ENCODE measurements around the gene UFD1. TPM values are rescaled to one million over a fixed set of nuclear protein-coding genes. Genes with fewer than 3 reads are reported as not detected.
A peak's percentile ranks its signal among the peaks of the same experiment; 100 is the strongest.

The UFD1 gene
- total and polyA plus RNA-seq, 2 of the 13 experiments (the other 11 are each of a cell fraction or from before 2014, with no cell fraction given) = 47.9 to 51.1 TPM

DNA sequence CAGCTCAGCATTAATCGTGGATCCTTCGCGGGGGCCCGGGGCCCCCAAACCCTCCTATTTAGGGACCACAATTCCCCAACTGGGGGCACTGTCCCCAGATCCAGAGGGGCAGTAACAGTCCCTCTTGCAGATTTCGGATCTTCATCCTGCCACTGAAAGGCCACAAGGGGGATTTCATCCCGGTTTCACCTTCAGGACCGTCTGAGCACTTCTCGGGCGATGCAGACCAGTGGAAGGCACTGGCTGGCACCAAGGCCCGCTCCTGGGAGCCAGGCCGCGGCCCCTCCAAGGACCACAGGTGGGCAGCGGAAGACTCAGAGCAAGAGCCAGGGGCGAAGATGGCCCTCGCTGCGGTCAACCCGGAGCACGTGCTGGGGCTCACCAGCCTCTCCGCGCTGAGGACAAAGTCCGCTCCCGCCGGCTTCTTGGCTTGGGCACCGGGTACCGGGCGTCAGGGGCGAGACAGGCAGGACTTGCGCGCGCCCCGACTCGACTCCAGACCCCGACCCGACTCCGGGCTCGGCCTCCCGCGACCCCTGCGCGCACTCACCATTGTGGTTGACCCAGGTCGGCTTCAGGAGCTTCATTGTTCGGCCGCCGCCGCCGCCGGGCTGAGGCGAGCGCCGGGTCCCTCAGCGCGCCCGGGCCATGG, 48.0 kb downstream of the UFD1 start (continued):
- TF ChIP-seq, protein P1, sequence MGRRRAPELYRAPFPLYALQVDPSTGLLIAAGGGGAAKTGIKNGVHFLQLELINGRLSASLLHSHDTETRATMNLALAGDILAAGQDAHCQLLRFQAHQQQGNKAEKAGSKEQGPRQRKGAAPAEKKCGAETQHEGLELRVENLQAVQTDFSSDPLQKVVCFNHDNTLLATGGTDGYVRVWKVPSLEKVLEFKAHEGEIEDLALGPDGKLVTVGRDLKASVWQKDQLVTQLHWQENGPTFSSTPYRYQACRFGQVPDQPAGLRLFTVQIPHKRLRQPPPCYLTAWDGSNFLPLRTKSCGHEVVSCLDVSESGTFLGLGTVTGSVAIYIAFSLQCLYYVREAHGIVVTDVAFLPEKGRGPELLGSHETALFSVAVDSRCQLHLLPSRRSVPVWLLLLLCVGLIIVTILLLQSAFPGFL (CRISPR knock-in tag; IDR thresholded peaks at IDR 0.05) = no peak
- TF ChIP-seq, protein P2, sequence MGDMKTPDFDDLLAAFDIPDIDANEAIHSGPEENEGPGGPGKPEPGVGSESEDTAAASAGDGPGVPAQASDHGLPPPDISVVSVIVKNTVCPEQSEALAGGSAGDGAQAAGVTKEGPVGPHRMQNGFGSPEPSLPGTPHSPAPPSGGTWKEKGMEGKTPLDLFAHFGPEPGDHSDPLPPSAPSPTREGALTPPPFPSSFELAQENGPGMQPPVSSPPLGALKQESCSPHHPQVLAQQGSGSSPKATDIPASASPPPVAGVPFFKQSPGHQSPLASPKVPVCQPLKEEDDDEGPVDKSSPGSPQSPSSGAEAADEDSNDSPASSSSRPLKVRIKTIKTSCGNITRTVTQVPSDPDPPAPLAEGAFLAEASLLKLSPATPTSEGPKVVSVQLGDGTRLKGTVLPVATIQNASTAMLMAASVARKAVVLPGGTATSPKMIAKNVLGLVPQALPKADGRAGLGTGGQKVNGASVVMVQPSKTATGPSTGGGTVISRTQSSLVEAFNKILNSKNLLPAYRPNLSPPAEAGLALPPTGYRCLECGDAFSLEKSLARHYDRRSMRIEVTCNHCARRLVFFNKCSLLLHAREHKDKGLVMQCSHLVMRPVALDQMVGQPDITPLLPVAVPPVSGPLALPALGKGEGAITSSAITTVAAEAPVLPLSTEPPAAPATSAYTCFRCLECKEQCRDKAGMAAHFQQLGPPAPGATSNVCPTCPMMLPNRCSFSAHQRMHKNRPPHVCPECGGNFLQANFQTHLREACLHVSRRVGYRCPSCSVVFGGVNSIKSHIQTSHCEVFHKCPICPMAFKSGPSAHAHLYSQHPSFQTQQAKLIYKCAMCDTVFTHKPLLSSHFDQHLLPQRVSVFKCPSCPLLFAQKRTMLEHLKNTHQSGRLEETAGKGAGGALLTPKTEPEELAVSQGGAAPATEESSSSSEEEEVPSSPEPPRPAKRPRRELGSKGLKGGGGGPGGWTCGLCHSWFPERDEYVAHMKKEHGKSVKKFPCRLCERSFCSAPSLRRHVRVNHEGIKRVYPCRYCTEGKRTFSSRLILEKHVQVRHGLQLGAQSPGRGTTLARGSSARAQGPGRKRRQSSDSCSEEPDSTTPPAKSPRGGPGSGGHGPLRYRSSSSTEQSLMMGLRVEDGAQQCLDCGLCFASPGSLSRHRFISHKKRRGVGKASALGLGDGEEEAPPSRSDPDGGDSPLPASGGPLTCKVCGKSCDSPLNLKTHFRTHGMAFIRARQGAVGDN (CRISPR knock-in tag; IDR thresholded peaks at IDR 0.05) = peak; percentile 94
- TF ChIP-seq ZFAT (CRISPR knock-in tag; conservative IDR thresholded peaks at IDR 0.05) = no peak
- no peak; the same call in 1 of the 2 replicates for TF ChIP-seq ZNF569 (CRISPR knock-in tag; IDR thresholded peaks at IDR 0.05; ENCODE audit: borderline replicate concordance)
- TF ChIP-seq, protein P3, sequence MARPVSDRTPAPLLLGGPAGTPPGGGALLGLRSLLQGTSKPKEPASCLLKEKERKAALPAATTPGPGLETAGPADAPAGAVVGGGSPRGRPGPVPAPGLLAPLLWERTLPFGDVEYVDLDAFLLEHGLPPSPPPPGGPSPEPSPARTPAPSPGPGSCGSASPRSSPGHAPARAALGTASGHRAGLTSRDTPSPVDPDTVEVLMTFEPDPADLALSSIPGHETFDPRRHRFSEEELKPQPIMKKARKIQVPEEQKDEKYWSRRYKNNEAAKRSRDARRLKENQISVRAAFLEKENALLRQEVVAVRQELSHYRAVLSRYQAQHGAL (CRISPR knock-in tag; IDR thresholded peaks at IDR 0.05; ENCODE audit: not compliant biosample characterization) = no peak
- TF ChIP-seq ZFP37 (CRISPR knock-in tag; IDR thresholded peaks at IDR 0.05; ENCODE audit: borderline replicate concordance) = no peak
- no peak for TF ChIP-seq BORCS8-MEF2B (CRISPR knock-in tag; IDR thresholded peaks at IDR 0.05)
- TF ChIP-seq, protein P4, sequence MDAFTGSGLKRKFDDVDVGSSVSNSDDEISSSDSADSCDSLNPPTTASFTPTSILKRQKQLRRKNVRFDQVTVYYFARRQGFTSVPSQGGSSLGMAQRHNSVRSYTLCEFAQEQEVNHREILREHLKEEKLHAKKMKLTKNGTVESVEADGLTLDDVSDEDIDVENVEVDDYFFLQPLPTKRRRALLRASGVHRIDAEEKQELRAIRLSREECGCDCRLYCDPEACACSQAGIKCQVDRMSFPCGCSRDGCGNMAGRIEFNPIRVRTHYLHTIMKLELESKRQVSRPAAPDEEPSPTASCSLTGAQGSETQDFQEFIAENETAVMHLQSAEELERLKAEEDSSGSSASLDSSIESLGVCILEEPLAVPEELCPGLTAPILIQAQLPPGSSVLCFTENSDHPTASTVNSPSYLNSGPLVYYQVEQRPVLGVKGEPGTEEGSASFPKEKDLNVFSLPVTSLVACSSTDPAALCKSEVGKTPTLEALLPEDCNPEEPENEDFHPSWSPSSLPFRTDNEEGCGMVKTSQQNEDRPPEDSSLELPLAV (CRISPR knock-in tag; conservative IDR thresholded peaks at IDR 0.05; ENCODE audit: low read depth) = no peak
- TF ChIP-seq SNAPC2 (CRISPR knock-in tag; IDR thresholded peaks at IDR 0.05) = 0 out of 2 replicates have a peak, but pooled peaks have one; percentile 33
- TF ChIP-seq, protein P5, sequence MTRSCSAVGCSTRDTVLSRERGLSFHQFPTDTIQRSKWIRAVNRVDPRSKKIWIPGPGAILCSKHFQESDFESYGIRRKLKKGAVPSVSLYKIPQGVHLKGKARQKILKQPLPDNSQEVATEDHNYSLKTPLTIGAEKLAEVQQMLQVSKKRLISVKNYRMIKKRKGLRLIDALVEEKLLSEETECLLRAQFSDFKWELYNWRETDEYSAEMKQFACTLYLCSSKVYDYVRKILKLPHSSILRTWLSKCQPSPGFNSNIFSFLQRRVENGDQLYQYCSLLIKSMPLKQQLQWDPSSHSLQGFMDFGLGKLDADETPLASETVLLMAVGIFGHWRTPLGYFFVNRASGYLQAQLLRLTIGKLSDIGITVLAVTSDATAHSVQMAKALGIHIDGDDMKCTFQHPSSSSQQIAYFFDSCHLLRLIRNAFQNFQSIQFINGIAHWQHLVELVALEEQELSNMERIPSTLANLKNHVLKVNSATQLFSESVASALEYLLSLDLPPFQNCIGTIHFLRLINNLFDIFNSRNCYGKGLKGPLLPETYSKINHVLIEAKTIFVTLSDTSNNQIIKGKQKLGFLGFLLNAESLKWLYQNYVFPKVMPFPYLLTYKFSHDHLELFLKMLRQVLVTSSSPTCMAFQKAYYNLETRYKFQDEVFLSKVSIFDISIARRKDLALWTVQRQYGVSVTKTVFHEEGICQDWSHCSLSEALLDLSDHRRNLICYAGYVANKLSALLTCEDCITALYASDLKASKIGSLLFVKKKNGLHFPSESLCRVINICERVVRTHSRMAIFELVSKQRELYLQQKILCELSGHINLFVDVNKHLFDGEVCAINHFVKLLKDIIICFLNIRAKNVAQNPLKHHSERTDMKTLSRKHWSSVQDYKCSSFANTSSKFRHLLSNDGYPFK (CRISPR knock-in tag; IDR thresholded peaks at IDR 0.05; ENCODE audit: borderline replicate concordance) = no peak; the same call in 1 of the 2 replicates
- TF ChIP-seq HNRNPL (IDR thresholded peaks at IDR 0.05; ENCODE audit: low read depth, low read length) = peak; percentile 79
- no peak for TF ChIP-seq ZSCAN22 (CRISPR knock-in tag; IDR thresholded peaks at IDR 0.05)
- no peak for TF ChIP-seq NKX3-1 (CRISPR knock-in tag; IDR thresholded peaks at IDR 0.05)
- TF ChIP-seq, protein P6, sequence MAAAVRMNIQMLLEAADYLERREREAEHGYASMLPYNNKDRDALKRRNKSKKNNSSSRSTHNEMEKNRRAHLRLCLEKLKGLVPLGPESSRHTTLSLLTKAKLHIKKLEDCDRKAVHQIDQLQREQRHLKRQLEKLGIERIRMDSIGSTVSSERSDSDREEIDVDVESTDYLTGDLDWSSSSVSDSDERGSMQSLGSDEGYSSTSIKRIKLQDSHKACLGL (CRISPR knock-in tag; IDR thresholded peaks at IDR 0.05) = peak; percentile 73; the same call in 1 of the 2 replicates
- peak; percentile 61 for TF ChIP-seq YY1 (IDR thresholded peaks at IDR 0.05; ENCODE audit: insufficient read depth, insufficient replicate concordance, low read depth, low read length)
- TF ChIP-seq ZNF629 (CRISPR knock-in tag; conservative IDR thresholded peaks at IDR 0.05) = no peak

Data from HepG2 (cell line).